Measurements from ENCODE around the gene SH3D21.

SH3D21 gene

GRCh38 chr1:36303650-36304360, 2.4 kb upstream of the SH3D21 start:
- DNase-seq (ENCODE audit: low spot score), result no peak

DNA sequence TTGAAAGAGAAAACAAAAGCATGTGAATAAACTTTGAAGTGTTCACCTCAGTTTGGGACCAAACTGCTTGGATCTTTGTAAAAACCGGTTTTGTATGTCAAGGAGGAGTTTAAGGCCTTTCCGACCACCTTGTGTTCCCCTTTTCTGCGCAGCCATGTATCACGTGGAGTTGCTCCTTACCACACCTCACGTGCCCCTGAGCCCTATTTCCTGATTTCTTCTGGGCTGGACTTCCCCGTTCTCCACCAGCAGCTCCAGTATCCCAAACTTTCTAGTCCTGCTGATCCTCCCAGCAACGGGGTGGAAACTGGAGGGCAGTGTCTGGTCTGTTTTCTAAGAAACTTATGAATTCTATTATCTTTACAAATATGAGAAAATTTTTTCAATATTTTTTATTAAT, 1.6 kb upstream of the SH3D21 start:
- no peak for DNase-seq (ENCODE audit: low spot score)

DNA sequence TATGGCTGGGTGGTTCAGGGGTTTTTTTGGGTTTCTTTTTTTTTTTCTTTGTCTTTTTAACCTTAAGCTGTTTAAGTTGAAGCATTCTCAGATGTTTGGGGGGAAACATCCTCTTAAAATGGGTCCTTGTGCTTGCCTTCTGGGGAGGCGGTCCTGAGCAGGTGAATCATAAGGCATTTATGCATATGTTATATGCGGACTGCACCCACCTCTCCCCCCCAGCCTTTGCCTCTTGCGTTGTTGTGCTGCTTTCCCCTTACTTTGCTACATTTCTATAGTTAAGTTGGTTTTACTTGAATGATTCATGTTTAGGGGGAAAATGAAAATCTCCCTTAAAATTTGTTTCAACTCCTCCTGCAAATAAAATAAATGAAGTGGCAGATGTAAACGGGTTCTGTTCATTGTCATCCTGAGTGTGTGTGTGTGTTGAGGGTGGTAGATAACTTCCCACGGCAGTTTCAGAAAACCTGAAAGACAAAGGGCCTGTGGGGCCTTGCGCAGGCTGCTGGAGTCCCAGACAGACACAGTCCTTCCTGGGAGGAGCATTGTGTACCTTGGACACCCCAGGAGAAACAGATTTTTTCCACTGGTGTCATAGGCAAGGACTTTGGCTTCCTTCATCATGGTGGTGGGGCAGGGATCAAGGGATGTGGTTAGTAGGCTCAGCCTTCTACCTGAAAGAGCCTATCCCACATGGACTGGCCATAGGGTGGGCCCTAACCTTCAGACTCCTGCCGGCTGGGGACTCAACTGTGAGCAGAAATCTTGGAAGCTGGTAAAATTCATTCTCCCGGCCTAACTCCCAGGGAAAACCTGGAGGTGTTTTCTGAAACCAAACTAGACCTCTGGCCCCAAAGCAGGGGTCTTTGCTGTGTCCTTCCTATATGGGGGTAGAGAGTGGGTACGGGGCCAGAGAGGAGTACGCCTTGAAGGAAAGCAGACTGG, 926 bp upstream of the SH3D21 start:
- DNase-seq (ENCODE audit: low spot score), result no peak

DNA sequence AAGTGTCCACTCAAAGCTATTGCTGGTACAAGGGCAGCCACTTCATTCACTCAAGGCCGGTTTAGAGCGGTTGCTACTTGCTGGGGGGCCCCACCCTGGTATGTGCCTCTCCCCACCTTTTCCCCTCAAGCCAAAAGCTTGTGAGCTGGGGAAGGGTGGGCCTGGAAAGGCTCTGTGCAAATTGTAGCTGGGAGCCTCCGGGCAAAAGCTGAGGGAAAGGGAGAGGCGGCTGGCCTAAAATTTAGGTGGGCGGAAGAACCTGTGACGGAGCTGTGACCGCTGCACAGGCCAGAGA, 306 bp upstream of the SH3D21 start:
- no peak for DNase-seq (ENCODE audit: low spot score)

GRCh38 chr1:36306902-36307456, 811 bp downstream of the SH3D21 start:
- peak; percentile 85 for DNase-seq (ENCODE audit: low spot score)

DNA sequence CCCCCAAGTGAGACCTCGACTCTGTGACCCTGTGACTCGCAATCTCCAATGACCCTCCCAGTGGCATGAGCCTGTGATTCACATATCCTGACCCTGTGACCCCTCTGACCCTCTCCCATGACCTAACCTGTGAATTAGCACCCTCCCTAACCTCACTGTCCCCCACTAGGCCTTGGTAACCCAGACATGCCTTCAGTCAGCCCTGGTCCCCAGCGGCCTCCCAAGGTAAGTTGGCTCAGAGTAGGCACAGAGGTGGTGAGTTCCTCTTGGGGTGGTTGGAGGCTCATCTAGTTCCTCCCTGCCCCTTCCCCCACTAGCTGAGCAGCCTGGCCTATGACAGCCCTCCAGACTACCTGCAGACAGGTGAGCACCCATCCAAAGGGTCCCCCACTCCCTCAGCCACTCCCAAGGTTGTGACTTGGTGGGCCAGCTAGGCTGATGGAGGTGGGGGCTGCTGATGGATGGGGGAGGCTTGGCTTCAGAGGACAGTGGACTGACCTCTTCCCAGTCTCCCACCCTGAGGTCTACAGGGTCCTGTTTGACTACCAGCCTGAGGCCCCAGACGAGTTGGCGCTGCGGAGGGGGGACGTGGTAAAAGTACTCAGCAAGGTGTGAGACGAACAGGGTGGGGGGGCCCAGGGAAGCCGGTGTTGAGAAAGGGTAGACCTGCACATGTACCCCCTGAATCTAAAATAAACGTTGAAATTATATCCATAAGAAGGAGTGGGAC, 1.6 kb downstream of the SH3D21 start:
- DNase-seq (ENCODE audit: low spot score), result no peak

DNA sequence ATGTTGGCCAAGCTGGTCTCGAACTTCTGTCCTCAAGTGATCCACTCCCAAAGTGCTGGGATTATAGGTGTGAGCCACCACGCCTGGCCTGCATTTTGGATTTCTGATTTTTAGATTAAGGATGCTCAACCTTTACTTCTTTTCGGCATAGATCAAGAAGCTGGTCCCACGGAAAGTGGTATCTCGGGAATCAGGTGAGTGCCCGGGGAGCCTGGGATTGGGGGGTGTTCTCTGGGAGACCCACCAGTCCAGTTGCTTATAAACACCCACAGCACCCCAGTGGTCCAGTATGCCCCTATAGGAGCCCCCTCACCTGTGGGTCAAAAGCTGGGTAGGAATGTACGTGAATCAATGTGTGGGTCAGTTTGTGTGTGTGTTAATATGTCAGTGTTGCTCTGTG, 3.2 kb downstream of the SH3D21 start:
- no peak for DNase-seq (ENCODE audit: low spot score)

DNA sequence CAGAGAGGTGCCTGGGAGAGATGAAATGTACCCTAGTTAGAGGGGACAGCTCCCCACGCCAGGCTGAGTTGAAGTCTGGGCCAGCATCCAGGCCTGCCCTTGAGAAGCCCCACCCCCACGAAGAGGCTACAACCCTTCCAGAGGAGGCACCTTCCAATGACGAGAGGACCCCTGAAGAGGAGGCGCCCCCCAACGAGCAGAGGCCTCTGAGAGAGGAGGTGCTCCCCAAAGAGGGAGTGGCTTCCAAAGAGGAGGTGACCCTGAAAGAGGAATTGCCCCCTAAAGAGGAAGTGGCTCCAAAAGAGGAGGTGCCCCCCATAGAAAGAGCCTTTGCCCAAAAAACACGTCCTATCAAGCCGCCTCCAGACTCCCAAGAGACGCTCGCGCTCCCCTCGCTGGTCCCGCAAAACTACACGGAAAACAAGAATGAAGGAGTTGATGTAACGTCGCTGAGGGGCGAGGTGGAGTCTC, 14.2 kb downstream of the SH3D21 start:
- DNase-seq (ENCODE audit: low spot score), result no peak

- no peak for DNase-seq (ENCODE audit: low spot score)
Measured at GRCh38 chr1:36320767-36321118, 14.6 kb downstream of the SH3D21 start.

DNA sequence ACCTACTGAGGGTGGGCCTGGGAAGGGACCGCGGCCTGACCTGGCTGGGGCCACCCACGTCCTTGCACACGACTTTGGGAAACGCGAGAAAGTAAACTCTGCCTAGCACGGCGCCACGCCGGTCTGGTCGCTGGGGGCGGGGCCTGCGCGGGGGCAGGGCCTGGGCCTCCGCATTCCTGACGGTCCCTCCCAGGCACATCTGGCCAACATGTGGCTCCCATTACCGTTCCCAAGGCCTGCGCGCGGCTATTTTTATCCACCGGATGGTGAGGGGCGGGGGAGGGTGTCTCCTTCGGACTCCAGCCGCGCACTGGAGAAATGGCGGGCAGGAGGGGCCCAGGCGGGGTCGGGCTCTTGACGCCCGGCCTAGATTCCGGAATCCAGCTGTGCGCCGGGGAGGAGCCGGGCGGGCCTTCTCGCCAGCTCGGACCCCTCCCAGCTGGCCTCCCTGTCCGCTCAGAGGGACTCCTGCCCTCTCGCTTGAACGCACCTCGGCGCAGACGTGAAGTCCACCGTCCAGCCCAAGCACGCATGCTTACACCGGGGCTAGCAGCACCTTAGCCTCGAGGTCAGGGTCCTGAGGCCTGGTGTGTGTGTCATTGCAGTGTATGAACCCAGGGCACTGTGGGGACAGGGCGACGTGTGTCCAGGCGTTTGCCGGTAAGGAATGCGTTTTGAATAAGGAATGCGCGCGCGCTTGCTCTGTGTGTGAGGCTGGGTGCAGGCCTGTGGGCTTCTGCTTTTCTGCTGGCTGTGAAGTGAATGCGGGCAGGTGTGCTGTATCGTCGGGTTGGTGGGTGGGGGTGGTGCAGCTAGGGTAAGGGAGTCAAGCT, 15.2 kb downstream of the SH3D21 start:
- no peak for DNase-seq (ENCODE audit: low spot score)

- DNase-seq (ENCODE audit: low spot score), result no peak
Measured at GRCh38 chr1:36322041-36322785, 16.0 kb downstream of the SH3D21 start.

DNA sequence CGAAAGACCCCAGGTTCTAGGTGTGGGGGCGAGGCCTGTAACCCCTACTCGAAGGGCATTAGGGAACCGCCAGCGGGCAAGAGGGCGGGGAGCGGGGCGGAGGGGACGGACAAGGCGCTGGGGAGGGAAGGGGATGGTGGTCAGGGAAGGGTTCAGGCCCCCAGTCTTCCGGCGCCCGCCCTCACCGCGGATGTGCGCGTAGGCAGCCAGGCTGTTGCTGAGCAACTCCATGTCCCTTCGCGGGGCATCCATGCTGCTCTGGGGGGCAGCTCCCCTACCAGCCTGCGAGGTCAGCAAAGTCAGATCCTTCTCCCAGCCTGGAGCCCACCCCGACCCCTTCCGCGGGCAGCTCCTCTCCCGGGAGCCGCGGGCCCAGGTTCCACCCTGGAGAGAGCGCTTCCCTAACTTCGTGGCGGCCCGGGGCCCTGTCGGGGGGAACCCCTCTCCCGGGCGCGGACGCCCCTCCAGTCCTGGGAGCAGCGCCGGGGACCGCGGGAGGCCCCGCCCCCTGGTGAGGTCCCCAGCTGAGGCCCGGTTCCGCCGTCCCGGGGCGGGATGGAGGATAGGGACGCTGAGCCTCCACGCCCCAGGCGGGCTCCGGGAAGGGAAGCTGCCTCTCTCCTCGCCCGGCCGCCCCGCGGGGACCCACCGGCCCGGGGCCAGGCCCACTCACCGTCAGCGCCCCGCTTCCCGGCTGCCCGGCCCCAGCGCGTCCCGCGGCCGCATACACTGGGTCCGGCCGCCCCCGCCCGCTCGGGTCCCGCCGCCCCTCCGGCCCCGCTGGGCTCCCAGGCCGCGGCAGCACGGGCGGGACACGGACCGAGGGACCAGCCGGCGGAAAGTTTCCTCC, 16.8 kb downstream of the SH3D21 start:
- DNase-seq (ENCODE audit: low spot score), result no peak

DNA sequence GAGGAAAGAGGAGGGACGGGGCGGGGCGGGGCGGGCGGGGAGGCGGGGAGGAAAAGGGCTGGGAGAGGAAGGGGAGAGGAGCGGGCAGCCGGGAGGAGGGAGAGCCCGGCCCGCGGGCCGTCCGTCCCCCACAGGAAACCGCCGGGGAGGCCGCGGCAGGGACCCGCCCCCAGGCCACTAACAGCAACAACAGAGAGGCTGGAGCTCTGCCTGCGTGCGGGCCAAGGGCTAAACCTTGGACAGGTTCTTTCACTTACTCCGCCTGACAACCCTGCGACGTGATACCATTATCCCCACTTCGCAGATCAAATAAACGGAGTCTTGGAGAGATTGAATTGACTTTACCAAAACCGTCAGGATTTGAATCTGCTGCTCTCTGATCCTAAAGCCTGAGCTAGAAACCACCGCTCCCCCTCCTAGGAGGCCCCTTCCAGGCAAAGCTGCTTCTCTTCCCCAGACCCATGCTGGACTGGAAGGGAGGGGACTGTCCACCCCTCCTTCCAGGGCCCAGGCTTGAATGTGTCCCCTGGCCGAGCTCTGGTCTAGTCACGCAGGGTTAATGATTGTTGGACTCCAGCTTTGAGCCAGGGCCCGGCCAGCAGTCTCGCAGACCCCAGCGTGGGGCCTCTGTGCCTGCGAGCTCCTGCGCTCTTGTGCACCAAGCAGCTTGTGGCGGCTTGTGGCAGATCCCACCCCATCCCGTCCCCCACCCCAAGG, 17.6 kb downstream of the SH3D21 start, which contains the start of gene EVA1B:
Gene EVA1B (minus strand): TSS at position 10 of the 717 bp plus-strand sequence. CDS start 608 bp downstream, outside the sequence.
- no peak for DNase-seq (ENCODE audit: low spot score)

- no peak for DNase-seq (ENCODE audit: low spot score)
Measured at GRCh38 chr1:36324353-36324703, 18.2 kb downstream of the SH3D21 start.

DNA sequence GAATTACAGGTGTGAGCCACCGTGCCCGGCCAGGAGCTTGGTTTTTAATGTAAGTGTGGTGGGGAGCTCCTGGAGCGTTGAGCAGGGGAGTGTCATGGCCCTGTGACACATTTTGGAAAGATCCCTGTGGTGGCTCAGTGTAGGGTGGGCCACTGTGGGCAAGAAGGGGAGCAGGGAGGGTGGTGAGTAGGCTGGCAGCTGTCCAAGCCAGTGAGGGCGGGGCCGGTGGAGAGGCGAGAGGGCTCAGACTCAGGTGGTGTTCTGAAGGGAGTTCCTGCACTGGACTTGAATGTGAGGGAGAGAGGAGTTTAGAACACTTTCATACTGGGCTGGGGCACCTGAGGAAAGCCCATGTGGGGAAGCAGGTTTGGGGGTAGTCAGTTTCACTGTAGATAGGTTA, 20.3 kb downstream of the SH3D21 start:
- no peak for DNase-seq (ENCODE audit: low spot score)

DNA sequence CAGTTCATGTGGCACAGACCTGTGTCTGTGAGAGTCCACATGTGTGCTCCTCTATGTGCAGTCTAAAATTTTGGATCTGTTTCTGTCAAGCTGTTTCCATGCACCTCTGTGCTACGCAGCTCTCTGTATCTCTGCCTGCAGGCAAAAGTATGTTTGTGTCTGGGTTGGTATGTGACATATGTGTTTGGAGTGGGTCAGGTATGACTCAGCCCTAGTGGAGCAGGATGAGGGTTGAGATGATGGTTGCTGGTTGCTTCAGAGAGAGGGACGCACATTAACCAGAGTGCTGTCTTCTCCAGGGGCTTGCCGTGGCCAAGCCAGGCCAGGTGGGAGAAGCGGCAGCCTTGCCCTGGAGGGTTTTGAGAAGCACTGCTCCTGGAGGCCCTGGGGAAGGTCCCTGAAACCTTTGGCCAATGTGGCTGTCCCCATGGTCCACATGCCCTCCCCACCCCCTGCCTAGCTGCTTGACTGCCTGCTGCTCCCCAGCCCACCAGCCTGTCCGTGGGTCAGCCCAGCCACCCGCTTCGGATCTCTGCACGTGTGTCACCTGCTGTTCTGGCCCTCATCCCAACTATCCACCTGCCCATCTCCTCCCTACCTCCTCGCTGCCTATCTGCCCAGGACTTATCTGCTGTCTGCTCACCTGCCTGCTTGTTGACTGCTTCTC, 21.4 kb downstream of the SH3D21 start:
- DNase-seq (ENCODE audit: low spot score), result no peak

DNA sequence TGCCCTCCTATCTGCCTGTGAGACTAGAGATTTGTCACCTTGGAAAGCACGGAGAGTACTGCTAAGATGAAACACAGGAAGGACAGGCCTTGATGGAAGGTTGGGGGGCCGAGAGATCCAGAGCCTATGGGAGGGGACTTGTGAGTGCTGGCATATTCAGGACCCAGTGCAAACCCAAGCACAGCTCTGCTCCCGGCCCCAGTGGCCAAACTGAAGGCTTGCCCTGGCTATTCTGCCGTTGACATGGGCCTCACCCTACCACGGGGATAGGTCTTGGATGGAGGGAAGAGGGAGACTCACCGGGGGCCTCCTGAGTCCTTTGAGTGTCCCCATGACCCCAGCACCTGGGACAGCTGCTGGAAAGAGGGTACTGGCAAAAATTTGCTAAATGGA, 21.9 kb downstream of the SH3D21 start:
- no peak for DNase-seq (ENCODE audit: low spot score)

DNA sequence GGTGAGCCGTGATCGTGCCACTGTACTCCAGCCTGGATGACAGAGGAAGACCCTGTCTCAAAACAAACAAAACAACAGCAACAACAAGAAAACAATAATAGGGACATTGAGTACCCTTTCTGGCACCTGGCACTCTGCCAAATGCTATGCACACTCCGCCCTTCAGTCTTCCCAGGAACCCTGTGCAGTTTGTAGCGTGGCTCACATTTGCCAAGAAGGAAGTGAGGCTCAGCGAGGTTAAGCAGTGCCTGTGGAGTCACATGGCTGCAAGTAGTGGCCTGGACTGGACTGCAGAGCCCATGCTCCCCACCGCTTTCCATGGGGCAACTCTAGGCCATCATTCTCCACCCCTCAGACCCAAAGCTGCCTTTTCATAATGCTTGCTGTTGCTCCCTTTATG, 22.5 kb downstream of the SH3D21 start:
- no peak for DNase-seq (ENCODE audit: low spot score)

GRCh38 chr1:36329817-36330216, 23.6 kb downstream of the SH3D21 start:
- DNase-seq (ENCODE audit: low spot score), result no peak
